GM10847 (cell line): ENCODE results near the gene ZNF534.

Experiments used
- POLR2A ChIP-seq: IDR thresholded peaks from 2 replicates; pipeline ENCODE4 v1.6.1; 2011; ENCODE audit not compliant: insufficient read length; ENCODE audit errors: extremely low read depth

ZNF534 gene

GRCh38 chr19:52428937-52429336, at the start of gene ZNF534:
TSS of gene ZNF534 (plus strand) at chr19:52429148. CDS start at chr19:52431475, 2,327 bp downstream.
- TF ChIP-seq POLR2A: no peak

DNA sequence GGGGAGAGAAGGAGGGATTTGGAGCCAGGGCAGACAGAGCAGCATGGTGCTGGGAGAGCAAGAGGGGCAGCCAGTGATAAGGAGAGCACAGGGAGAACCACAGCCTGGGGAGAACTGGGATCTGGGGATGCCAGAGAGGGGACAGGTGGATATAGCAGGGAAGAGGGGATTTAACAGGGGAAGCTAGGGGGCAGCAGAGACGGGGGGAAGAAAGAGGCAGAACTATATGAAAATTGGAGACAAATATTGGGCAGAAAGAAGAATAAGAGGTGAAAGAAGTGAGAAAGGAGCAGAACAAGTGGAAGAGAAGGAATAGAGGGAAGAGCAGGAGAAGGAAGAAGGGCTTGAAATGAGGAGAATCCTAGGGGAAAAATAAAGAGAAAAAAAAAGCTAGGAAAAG, 37.8 kb upstream of the ZNF534 start:
- TF ChIP-seq POLR2A: no peak

DNA sequence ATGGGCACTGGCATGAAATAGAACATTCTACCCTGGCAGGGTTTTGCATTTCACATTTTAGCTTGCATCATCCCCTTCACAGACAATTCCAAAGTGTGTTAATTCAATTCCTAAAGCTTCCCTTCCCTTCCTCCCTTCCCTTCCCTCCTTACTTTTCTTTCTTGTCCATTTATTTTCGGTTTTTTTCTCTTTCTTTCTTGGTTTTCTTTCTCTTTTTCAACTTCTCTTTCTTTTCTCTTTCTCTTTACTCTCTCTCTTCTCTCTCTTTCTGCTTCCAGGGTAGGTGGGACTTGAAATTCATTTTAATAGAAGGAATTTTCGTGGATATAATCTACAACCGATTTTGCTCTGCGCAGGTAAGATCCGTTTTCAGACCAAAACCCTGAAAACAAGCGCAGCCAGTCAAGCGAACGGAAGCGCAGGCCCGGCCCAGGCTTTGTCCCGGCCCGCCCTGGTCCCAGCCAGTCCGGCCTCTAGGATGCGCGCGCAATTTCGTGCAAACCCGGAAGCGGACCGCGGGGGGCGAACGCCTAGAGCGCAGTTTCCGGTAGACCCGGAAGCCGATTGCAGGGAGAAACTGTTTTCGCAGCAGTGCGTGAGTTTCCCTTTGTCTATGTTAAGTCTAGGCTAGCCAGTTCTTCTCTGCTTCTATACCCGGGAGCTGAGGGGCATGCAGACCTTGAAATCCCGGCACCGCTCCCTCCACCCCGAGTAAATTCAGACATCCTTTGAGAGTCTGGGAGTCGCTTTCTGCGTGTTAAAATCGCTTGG, 31.5 kb upstream of the ZNF534 start, which contains the start of gene ZNF528:
ZNF528 (plus strand) TSS at position 540 of the 771 bp plus-strand sequence. CDS start 4,165 bp downstream, outside the sequence.
- peak; percentile 50 for TF ChIP-seq POLR2A

- no peak for TF ChIP-seq POLR2A
Measured at GRCh38 chr19:52398081-52398441, 30.9 kb upstream of the ZNF534 start.

DNA sequence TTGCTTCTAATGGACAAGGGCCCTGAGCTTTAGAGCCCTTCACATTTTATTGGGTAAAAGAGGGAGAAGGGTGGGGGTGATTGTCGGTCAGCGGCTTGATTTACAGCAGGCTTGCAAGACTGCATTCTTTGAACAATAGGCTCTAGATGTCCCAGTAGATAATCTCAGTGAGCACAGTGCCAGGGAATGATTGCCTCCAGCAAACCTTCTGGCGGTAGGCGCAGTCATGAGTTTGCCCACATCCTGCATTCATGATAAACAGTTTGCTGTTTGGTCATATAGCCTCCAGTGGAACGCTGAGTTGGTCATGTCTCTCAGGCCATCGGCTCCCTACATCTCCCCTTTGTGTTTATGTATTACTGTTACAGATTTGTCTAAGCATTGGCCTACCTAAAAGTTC, 18.7 kb upstream of the ZNF534 start:
- no peak for TF ChIP-seq POLR2A

- no peak for TF ChIP-seq POLR2A
Measured at GRCh38 chr19:52415711-52416110, 13.2 kb upstream of the ZNF534 start.

- no peak for TF ChIP-seq POLR2A
Measured at GRCh38 chr19:52442179-52442578, 13.2 kb downstream of the ZNF534 start.

GRCh38 chr19:52444506-52444905, 15.6 kb downstream of the ZNF534 start:
- TF ChIP-seq POLR2A: no peak

DNA sequence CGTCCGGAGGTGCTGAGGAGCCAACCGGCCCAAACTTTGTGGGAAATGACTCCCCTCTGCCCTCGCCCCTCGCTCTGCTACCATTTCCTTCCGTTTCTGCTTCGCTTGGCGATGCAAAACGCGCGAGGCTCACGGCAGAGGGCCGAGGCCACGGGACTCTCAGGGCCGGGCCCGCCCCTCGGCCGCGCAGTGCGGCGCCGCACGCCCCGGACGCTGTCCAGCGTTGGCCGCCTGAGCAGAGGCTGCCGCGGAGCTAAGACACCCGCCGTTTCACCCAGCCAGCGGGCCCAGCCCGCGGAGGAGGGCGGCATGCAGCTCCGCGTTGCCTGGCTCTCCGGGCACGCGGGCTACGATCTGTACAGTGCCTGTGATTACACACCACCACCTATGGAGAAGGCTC, 22.3 kb downstream of the ZNF534 start:
- TF ChIP-seq POLR2A: no peak

- TF ChIP-seq POLR2A: no peak
Measured at GRCh38 chr19:52453324-52454094, 24.6 kb downstream of the ZNF534 start, which contains the start of gene ZNF578. TSS of gene ZNF578 (plus strand) at chr19:52453553. CDS start at chr19:52501846, 48,293 bp downstream.

- TF ChIP-seq POLR2A: no peak
Measured at GRCh38 chr19:52464798-52465470, 36.0 kb downstream of the ZNF534 start.

GRCh38 chr19:52473655-52474350, 44.9 kb downstream of the ZNF534 start:
- no peak for TF ChIP-seq POLR2A

DNA sequence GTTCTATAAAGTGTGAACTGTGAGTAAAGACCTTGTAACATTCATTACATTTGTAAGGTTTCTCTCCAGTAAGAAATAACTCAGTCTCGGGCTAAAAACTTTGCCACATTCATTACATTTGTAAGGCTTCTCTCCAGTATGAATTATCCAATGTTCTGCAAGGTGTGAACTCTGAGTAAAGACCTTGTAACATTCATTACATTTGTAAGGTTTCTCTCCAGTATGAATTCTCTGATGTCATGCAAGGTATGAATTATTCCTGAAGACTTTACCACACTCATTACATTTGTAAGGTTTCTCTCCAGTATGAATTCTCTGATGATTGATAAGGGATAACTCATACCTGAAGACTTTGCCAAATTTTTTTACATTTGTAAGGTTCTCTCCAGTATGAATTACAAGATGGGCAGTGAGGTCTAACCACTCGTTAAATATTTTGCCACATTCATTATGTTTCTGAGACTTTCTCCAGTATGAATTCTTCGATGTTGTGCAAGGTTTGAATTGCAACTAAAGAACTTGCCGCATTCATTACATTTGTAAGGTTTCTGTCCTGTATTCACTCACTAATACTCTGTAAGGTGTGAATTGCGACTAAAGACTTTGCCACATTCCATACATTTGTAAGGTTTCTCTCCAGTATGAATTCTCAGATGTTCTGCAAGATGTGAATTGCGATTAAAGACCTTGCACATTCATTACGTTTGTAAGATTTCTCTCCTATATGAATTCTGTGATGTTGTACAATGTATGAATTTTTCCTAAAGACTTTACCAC, 45.6 kb downstream of the ZNF534 start:
- TF ChIP-seq POLR2A: no peak
